Gastrocnemius medialis (tissue), 4 donors: ENCODE results near the gene LMAN2L.

ENCODE experiments used
- POLR2A ChIP-seq, 2 donors: fragments of 450-650 bp; IDR thresholded peaks; one replicate each; pipeline ENCODE4 v1.6.1; 2017; ENCODE audit warnings: antibody characterized with exemption in 2 of 2, mild to moderate bottlenecking in 2 of 2, moderate library complexity in 2 of 2
- TF ChIP-seq, protein P1 (sequence below), 5 experiments: fragments of 450-650 bp in 3 of 5; fragments of 200-600 bp in 2 of 5; sonication (generic) in 2 of 5; IDR thresholded peaks in 4 of 5; conservative IDR thresholded peaks in 1 of 5; 1 replicate in 4 of 5; 2 replicates in 1 of 5; pipeline ENCODE4 v1.5.1; 2016 to 2019; ENCODE audit warnings: antibody characterized with exemption in 5 of 5, mild to moderate bottlenecking in 3 of 5, moderate library complexity in 3 of 5

DNA sequence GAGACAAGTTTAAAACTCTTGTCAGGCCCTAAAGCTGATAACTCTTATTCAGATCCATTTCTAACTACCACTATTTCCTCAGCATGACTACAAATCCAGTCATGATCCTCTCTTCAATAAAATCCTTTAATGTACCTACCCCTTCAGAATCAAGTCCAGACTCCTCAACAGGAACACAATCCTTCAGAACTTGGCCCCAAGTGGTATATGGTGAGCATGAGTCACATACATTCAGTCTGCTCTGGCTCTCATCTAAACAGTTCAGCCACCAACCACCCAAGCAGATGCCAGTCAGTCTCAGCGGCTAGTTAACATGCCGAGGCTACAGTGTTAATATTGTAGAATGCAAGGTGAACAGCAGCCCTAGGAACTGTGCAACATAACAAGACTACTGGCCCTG, 9.7 kb downstream of the LMAN2L start:
- TF ChIP-seq, protein P1, sequence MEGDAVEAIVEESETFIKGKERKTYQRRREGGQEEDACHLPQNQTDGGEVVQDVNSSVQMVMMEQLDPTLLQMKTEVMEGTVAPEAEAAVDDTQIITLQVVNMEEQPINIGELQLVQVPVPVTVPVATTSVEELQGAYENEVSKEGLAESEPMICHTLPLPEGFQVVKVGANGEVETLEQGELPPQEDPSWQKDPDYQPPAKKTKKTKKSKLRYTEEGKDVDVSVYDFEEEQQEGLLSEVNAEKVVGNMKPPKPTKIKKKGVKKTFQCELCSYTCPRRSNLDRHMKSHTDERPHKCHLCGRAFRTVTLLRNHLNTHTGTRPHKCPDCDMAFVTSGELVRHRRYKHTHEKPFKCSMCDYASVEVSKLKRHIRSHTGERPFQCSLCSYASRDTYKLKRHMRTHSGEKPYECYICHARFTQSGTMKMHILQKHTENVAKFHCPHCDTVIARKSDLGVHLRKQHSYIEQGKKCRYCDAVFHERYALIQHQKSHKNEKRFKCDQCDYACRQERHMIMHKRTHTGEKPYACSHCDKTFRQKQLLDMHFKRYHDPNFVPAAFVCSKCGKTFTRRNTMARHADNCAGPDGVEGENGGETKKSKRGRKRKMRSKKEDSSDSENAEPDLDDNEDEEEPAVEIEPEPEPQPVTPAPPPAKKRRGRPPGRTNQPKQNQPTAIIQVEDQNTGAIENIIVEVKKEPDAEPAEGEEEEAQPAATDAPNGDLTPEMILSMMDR (IDR thresholded peaks at IDR 0.05 in 4 of 5, conservative IDR thresholded peaks at IDR 0.05 in 1 of 5) = no peak
- TF ChIP-seq POLR2A (IDR thresholded peaks at IDR 0.05) = no peak
